B cell (primary cell): ENCODE measurements around the gene ATG7. TPM values are rescaled to one million over a fixed set of nuclear protein-coding genes. Genes with fewer than 3 reads are reported as not detected.

Experiments used
- ATAC-seq: fragments of 200-7000 bp; cut with Tn5 transposase; one replicate; pipeline ENCODE4 v1.10.0; 2021; ENCODE audit warnings: low read depth, mild to moderate bottlenecking, moderate number of reproducible peaks, moderate library complexity
- CTCF ChIA-PET: fragments of 350-600 bp; sonication (Branson Sonifier 250); formaldehyde crosslinking; loops from one replicate; lab custom pipeline; 2021; ENCODE audit warnings: antibody characterized with exemption, inconsistent platforms; lab: Charles Lee
- POLR2A ChIA-PET: fragments of 350-600 bp; sonication (Branson Sonifier 250); formaldehyde crosslinking; loops from one replicate; lab custom pipeline; 2021; ENCODE audit warnings: antibody characterized with exemption; lab: Charles Lee
- DNase-seq: peaks from one replicate; pipeline ENCODE4 v3.0.0; 2013
- H2AFZ ChIP-seq: 2 replicates; pipeline ENCODE4 v1.6.1; 2012; ENCODE audit warnings: mild to moderate bottlenecking, low read depth, low read length; ENCODE audit not compliant: insufficient read depth, poor library complexity, severe bottlenecking
- H3K27ac ChIP-seq, 2 donors: 1 replicate in 1 of 2; 2 replicates in 1 of 2; pipeline ENCODE4 v1.5.1; 2012 to 2013; ENCODE audit warnings: low read length in 2 of 2, mild to moderate bottlenecking in 2 of 2, moderate library complexity in 1 of 2
- H3K27me3 ChIP-seq, 4 experiments: fragments of 200-600 bp in 1 of 4; sonication (generic) in 1 of 4; replicated peaks in 1 of 4; 1 replicate in 2 of 4; 2 replicates in 2 of 4; pipeline versions ENCODE4 v1.6.1 to v1.7.0; 2013 to 2016; ENCODE audit warnings: low read length in 3 of 4, mild to moderate bottlenecking in 2 of 4, mixed read lengths in 1 of 4, moderate library complexity in 1 of 4; ENCODE audit not compliant: insufficient read depth in 4 of 4, control insufficient read depth in 3 of 4; ENCODE audit errors: control extremely low read depth in 1 of 4
- H3K36me3 ChIP-seq, 2 experiments: replicated peaks in 1 of 2; 1 replicate in 1 of 2; 2 replicates in 1 of 2; pipeline versions ENCODE4 v1.6.1 to v1.7.1; 2013; ENCODE audit warnings: low read length in 1 of 2; ENCODE audit not compliant: insufficient read depth in 2 of 2, control insufficient read depth in 1 of 2; ENCODE audit errors: control extremely low read depth in 1 of 2, extremely low read depth in 1 of 2
- H3K4me1 ChIP-seq, 2 donors: fragments of 200-600 bp in 1 of 2; sonication (generic) in 1 of 2; 1 replicate in 1 of 2; 2 replicates in 1 of 2; pipeline versions ENCODE4 v1.5.1 to v1.6.1; 2013 to 2017; ENCODE audit warnings: low read length in 2 of 2; ENCODE audit not compliant: control insufficient read depth in 2 of 2, insufficient read depth in 2 of 2
- H3K4me2 ChIP-seq: replicated peaks from 2 replicates; pipeline ENCODE3; 2012; ENCODE audit warnings: mild to moderate bottlenecking, low read depth, low read length; ENCODE audit not compliant: poor library complexity, severe bottlenecking
- H3K4me3 ChIP-seq, 5 experiments: fragments of 200-600 bp in 1 of 5; sonication (generic) in 1 of 5; 1 replicate in 3 of 5; 2 replicates in 2 of 5; pipeline versions ENCODE4 v1.5.1 to v1.7.0; 2011 to 2016; ENCODE audit warnings: low read length in 4 of 5, mild to moderate bottlenecking in 4 of 5, low read depth in 2 of 5, control low read depth in 1 of 5, moderate library complexity in 1 of 5; ENCODE audit not compliant: insufficient read depth in 1 of 5; ENCODE audit errors: control extremely low read depth in 1 of 5, extremely low read depth in 1 of 5
- H3K79me2 ChIP-seq: fragments of 200-600 bp; sonication (generic); one replicate; pipeline ENCODE4 v1.6.0; 2016; ENCODE audit warnings: low read length; ENCODE audit not compliant: control insufficient read depth, insufficient read depth
- H3K9ac ChIP-seq: fragments of 200-600 bp; sonication (generic); 2 replicates; pipeline ENCODE4 v1.6.1; 2017; ENCODE audit warnings: mild to moderate bottlenecking, low read length, moderate library complexity
- H3K9me3 ChIP-seq, 3 donors: one replicate each; pipeline versions ENCODE4 v1.6.1 to v1.7.1; 2013; ENCODE audit warnings: low read length in 2 of 3; ENCODE audit not compliant: control insufficient read depth in 2 of 3, insufficient read depth in 1 of 3; ENCODE audit errors: control extremely low read depth in 1 of 3
- H4K20me1 ChIP-seq: 2 replicates; pipeline ENCODE4 v1.6.0; 2012; ENCODE audit warnings: mild to moderate bottlenecking, low read length; ENCODE audit not compliant: insufficient read depth, control insufficient read depth, poor library complexity, severe bottlenecking
- H3K27ac Mint-ChIP-seq: one replicate; pipeline ENCODE4 v1.8.0; 2021; ENCODE audit warnings: mixed read lengths
- H3K27me3 Mint-ChIP-seq: one replicate; pipeline ENCODE4 v1.8.0; 2021; ENCODE audit warnings: mixed read lengths
- H3K4me1 Mint-ChIP-seq: one replicate; pipeline ENCODE4 v1.8.0; 2021; ENCODE audit warnings: mixed read lengths
- H3K4me3 Mint-ChIP-seq: one replicate; pipeline ENCODE4 v1.8.0; 2021; ENCODE audit warnings: mixed read lengths
- H3K9me3 Mint-ChIP-seq: one replicate; pipeline ENCODE4 v1.8.0; 2022; ENCODE audit warnings: mixed read lengths; ENCODE audit not compliant: insufficient read depth
- CTCF ChIP-seq: fragments of 200-600 bp; IDR thresholded peaks from one replicate; pipeline ENCODE4 v1.8.0; 2022; ENCODE audit warnings: antibody characterized with exemption, mild to moderate bottlenecking
- EZH2 ChIP-seq: IDR thresholded peaks from 2 replicates; pipeline ENCODE4 v1.6.1; 2012; ENCODE audit warnings: borderline replicate concordance, low read depth, mild to moderate bottlenecking, moderate library complexity, low read length; ENCODE audit not compliant: insufficient read depth, poor library complexity, severe bottlenecking
- WGBS: methylation state at CpG from one replicate; pipeline ENCODE4 v1.1.5; 2013; ENCODE audit warnings: missing lambda C conversion rate; ENCODE audit not compliant: insufficient coverage; 5-methylcytosine and 5-hydroxymethylcytosine counted together
- intact Hi-C: fragments of 100-400 bp; cut with micrococcal nuclease; formaldehyde crosslinking; loops from one replicate; pipeline ENCODE4 v1.10.0; 2022
- polyA plus RNA-seq: library from polyadenylated mRNA; depleted of rRNA; stranded (reverse); fragments of >200 nt; gene quantifications from 2 replicates; pipeline ENCODE4 v1.2.3, GENCODE V29; 2012
- total RNA-seq, 2 donors: library from RNA; stranded (reverse); fragments of 120-200 nt in 1 of 2; gene quantifications; 1 replicate in 1 of 2; 2 replicates in 1 of 2; pipeline versions ENCODE4 v1.2.3 to v1.2.4, GENCODE V29; 2013 to 2022

ATG7 gene
- total and polyA plus RNA-seq, 2 donors (not counting 1 experiment from before 2014, with no cell fraction given): 13.9 to 66.4 TPM

GRCh38 chr3:11445883-11446282, 173.7 kb downstream of the ATG7 start:
- no peak overlapping the region for H3K27ac Mint-ChIP-seq
- no peaks in the 10 kb centered on the region for H4K20me1 ChIP-seq
- POLR2A ChIA-PET: no interaction called here
- no peak overlapping the region for H3K4me3 ChIP-seq
- H3K9ac ChIP-seq: no peak overlapping the region
- no peak for DNase-seq
- no peak for ATAC-seq
- H3K9me3 Mint-ChIP-seq: peaks cover 3% of the 10 kb centered on the region
- no peaks in the 10 kb centered on the region for H3K4me1 ChIP-seq
- no peak overlapping the region for H2AFZ ChIP-seq
- TF ChIP-seq CTCF (no peak), EZH2 (no peak)
- no peak overlapping the region for H3K27ac ChIP-seq
- CTCF ChIA-PET: no interaction called here
- H3K4me3 Mint-ChIP-seq: no peak overlapping the region
- no peaks in the 10 kb centered on the region for H3K79me2 ChIP-seq
- H3K4me1 Mint-ChIP-seq: no peaks in the 10 kb centered on the region
- peaks cover 4% of the 10 kb centered on the region in 2 experiments for H3K36me3 ChIP-seq
- no peaks in the 10 kb centered on the region for H3K9me3 ChIP-seq
- H3K27me3 Mint-ChIP-seq: no peaks in the 10 kb centered on the region
- intact Hi-C loops: no loop called here
- WGBS: 100% methylated on average over 1 of the region's 2 CpGs
- H3K27me3 ChIP-seq: no peaks in the 10 kb centered on the region
- no peak overlapping the region for H3K4me2 ChIP-seq

DNA sequence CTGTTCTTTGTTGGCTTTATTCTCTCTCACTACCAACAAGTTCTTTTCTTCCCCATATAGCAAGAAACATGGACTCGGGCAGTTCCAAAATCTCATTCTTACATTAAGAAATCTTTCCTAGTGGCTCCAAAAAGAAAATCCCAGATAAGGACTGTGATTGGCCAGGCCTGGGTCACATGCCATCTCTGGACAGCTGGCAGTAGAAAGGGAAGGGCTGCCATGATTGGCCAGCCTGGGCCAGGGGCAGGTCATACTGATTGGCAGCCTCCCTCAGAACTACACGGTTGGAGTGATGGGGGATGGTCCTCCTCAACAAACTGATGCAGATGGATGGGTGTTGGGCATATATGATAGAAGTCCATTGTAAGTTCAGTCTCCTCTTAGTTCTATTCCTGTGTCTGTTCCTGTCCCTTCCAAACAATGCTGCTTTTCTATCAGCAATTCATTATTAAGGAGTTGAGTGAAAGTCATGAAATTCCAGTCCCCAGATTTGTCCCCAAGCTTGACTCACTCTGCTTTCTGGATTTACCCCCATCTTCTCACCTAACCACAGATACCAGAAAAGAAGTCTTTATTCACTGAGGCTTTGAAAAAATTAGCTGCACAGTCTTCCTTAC, 175.5 kb downstream of the ATG7 start:
- no peak overlapping the region for H3K4me3 Mint-ChIP-seq
- Histone ChIP-seq H3K9ac (no peak overlapping the region), H3K4me3 (no peak overlapping the region), H4K20me1 (no peaks in the 10 kb centered on the region), H2AFZ (no peak overlapping the region), H3K36me3 (peaks cover 4% of the 10 kb centered on the region in 2 experiments), H3K4me1 (no peaks in the 10 kb centered on the region), H3K9me3 (no peaks in the 10 kb centered on the region), H3K27me3 (no peaks in the 10 kb centered on the region), H3K4me2 (no peak overlapping the region), H3K79me2 (no peaks in the 10 kb centered on the region), H3K27ac (no peak overlapping the region)
- no peaks in the 10 kb centered on the region for H3K27me3 Mint-ChIP-seq
- POLR2A ChIA-PET: no interaction called here
- H3K27ac Mint-ChIP-seq: no peak overlapping the region
- intact Hi-C loops: no loop called here
- WGBS: no CpG with 5 or more reads among the region's 2 CpGs
- DNase-seq: no peak
- peaks cover 3% of the 10 kb centered on the region for H3K9me3 Mint-ChIP-seq
- TF ChIP-seq EZH2: no peak
- no peak for TF ChIP-seq CTCF
- CTCF ChIA-PET: no interaction called here
- ATAC-seq: no peak
- no peaks in the 10 kb centered on the region for H3K4me1 Mint-ChIP-seq
